ENCODE measurements around the gene FJX1. TPM values are rescaled to one million over a fixed set of nuclear protein-coding genes. Genes with fewer than 3 reads are reported as not detected.
"Not testable (repeated sequence)": the region's sequence is repeated elsewhere in the genome, so short reads cannot be mapped to it uniquely, and the experiment has no call there.

FJX1 gene
- total RNA-seq, 1 experiment from 2014 or later = 52.2 TPM

- DNase-seq (ENCODE audit: low read depth) = no peak
These were observed 13.6 kb downstream of the FJX1 start for GRCh38 chr11:35631891-35632290.

GRCh38 chr11:35632301-35632700 is 14.0 kb downstream of the FJX1 start:
- DNase-seq (ENCODE audit: low read depth) = peak; percentile 85

GRCh38 chr11:35633827-35634423 is 15.7 kb downstream of the FJX1 start:
- DNase-seq (ENCODE audit: low read depth) = no peak

DNA sequence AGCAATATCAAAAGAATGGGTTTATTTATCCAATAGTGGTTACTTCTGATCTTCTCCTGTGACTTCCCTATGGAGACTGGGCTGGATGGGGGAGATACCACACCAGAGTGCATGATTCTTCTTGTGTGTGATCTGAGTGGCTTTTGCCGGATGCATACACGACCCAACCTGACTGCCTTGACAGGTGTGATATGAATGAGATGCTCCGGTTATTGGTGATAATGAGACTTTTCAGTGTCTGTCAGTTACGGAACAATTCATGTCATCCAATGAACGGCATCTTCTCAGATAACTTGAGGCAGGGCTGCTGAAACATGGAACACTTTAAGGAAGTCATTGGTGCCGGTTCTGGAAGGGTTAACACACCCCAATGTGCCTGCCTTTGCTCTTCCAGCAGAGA is 17.7 kb downstream of the FJX1 start:
- DNase-seq (ENCODE audit: low read depth) = no peak

DNA sequence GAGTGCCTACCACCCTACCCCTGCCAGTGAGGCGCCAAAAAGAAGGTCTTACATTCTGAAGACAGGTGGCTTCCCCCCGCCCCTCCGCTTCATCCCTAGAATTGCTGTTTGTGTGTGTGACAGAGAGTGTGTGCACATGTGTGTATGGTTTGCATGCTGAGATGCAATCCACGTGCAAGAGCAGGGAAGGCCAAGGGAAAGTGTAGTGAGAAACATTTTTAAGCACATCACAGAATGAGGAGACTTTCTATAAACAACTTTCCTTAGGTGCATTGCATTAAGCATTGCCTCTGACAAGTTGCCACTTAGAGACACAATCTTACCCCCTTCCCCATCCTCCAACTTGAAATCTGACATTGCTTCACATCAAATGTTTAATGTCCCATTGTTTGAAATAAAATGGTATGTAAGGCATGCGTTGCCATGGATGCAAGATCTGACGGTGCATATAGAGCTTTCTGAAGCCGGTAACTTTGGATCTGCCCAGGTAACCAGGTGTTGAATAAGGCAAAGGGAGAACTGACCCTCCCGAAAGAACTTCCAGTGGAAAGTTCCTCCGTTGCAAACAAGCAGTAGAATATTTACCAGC is 21.4 kb downstream of the FJX1 start:
- DNase-seq (ENCODE audit: low read depth) = no peak

- DNase-seq (ENCODE audit: low read depth) = no peak
These were observed 23.1 kb downstream of the FJX1 start for GRCh38 chr11:35641171-35641897.

- DNase-seq (ENCODE audit: low read depth) = no peak
These were observed 23.7 kb downstream of the FJX1 start for GRCh38 chr11:35641964-35642363.

GRCh38 chr11:35647421-35648093 is 29.3 kb downstream of the FJX1 start:
- no peak for DNase-seq (ENCODE audit: low read depth)

GRCh38 chr11:35650006-35650405 is 31.7 kb downstream of the FJX1 start:
- DNase-seq (ENCODE audit: low read depth) = peak; percentile 39

GRCh38 chr11:35650467-35650866 is 32.2 kb downstream of the FJX1 start:
- no peak for DNase-seq (ENCODE audit: low read depth)

DNA sequence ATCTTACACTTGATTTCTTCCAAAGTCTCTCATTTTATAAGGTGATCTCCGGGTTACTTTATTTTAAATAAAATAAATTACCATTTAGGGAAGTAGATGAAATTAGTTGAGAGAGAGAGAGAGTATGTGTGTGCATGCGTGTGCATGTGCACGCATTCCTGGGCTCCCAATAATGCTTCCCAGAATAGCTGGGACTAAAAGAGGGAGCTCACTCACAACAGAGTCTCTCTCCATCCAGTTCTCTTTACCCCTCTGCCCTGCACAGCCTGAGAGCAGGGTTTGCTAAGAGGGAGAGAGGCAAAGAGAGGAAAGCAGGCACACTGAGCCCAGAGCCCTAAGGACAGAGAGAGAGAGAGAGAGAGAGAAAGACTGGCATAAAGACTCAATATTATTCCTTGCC is 33.0 kb downstream of the FJX1 start:
- no peak for DNase-seq (ENCODE audit: low read depth)

DNA sequence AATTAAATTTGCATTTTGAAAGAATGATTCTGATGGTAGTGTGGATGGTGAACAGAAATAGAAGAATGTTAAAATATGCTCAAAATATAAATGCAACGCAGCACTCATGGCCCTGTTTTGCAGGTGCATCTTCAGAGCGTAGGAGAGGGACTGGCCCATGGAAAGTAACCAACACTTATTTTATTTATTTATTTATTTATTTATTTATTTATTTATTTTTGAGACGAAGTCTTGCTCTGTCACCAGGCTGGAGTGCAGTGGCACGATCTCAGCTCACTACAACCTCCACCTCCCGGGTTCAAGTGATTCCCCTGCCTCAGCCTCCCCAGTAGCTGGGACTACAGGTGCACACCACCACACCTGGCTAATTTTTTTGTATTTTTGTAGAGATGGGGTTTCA is 34.5 kb downstream of the FJX1 start:
- DNase-seq (ENCODE audit: low read depth) = not testable (repeated sequence)

- no peak for DNase-seq (ENCODE audit: low read depth)
These were observed 36.5 kb downstream of the FJX1 start for GRCh38 chr11:35654711-35655110.

- no peak for DNase-seq (ENCODE audit: low read depth)
These were observed 37.0 kb downstream of the FJX1 start for GRCh38 chr11:35655254-35655653.

- peak; percentile 56 for DNase-seq (ENCODE audit: low read depth)
These were observed 37.6 kb downstream of the FJX1 start for GRCh38 chr11:35655856-35656255.

DNA sequence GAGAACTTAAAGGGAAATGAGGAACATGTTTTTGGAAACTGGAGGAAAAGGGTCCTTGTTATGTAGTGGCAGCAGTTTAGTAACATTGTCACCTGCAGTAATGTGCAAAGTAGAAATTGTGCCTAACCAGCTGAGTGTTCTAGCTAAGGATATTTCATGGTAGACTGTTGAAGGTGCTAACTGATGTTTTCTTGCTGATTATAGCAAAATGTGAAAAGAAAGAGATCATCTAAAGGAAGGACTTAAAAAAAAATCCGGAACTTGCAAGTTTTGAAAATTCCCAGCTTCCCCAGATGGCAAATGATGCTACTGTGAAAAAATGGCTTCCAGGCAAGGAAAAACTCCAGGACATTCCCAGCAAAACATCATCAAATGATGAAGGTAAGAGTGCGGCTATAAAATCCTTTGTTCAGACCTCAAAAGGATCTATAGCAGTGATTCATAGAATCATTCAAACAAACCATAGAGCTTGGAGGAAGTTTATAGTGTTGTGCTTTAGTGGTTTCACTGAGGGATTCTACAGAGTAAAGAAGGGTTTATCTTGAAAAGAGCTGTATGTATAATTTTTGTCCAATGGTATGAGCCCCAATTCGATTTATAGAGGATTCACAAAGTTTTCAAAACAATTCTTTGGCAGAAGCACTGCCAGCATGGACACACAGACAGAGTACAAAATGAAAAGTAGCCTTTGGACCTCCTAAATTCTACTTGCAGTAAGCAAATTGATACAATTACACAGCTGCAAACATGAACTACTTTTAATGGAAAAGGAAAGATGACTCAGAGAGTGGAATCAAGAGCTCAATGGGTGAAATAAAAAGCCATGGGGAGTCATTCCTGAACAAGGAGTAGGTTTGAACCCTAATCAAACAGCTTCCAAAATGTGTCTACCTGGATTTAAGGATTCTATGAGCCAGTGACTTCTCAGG is 40.0 kb downstream of the FJX1 start:
- DNase-seq (ENCODE audit: low read depth) = peak; percentile 72

DNA sequence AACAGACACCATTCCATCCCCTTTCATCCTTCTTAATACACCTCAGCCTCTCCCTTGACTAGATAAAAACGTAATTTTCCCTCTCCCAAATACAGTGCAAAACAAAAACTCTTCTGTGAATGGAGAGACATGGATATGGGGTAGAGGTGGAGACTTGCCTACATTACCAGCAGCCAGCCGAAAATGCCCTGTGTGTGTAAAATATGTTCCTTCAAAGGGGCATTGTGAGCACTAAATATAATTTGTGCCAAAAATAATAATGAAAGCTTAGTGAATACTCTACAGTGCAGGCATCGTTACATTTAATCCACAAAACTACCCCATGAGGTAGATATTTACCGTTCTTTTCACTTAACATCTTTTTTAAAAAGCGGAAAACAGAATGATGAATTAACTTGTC is 43.3 kb downstream of the FJX1 start:
- DNase-seq (ENCODE audit: low read depth) = no peak

GRCh38 chr11:35662061-35662648 is 43.9 kb downstream of the FJX1 start:
- DNase-seq (ENCODE audit: low read depth) = no peak

GRCh38 chr11:35662649-35663407 is 44.6 kb downstream of the FJX1 start, which contains the start of gene TRIM44:
TSS of gene TRIM44 (plus strand) at chr11:35662775. CDS start at chr11:35663112, 337 bp downstream.
- DNase-seq (ENCODE audit: low read depth) = peak; percentile 86

- no peak for DNase-seq (ENCODE audit: low read depth)
These were observed 45.1 kb downstream of the FJX1 start for GRCh38 chr11:35663408-35663702.

Measured in LHCN-M2 (cell line).